ENCODE data around the gene LRP1B.

LRP1B gene

GRCh38 chr2:141384676-141385075 is 746.1 kb downstream of the LRP1B start:
- Histone ChIP-seq H3K4me1 (peaks cover 0 to 7% (median 0%) of the 10 kb centered on the region in 10 experiments; a peak in 4 of 20 replicates), H3K9ac (no peak overlapping the region), H3K27ac (no peak overlapping the region), H3K27me3 (no peaks in the 10 kb centered on the region), H4K20me1 (no peaks in the 10 kb centered on the region), H3K36me3 (no peaks in the 10 kb centered on the region), H3K9me3 (replicated peaks in 1 of 11) (0 out of 22 replicates have a peak, but pooled peaks cover 0 to 6% (median 0%) of the 10 kb centered on the region in 11 experiments), H3K4me2 (no peak overlapping the region), H3K4me3 (no peak overlapping the region)
- TF ChIP-seq Cebpa-rat (IDR thresholded peaks at IDR 0.05), result no peak

GRCh38 chr2:141381946-141382345 is 748.9 kb downstream of the LRP1B start:
- Histone ChIP-seq H3K4me2 (no peak overlapping the region), H4K20me1 (no peaks in the 10 kb centered on the region), H3K9me3 (replicated peaks in 1 of 11) (peaks cover 0 to 13% (median 4%) of the 10 kb centered on the region in 11 experiments; a peak in 2 of 22 replicates), H3K9ac (no peak overlapping the region), H3K27ac (no peak overlapping the region), H3K4me3 (no peak overlapping the region), H3K4me1 (peaks cover 0 to 7% (median 0%) of the 10 kb centered on the region in 10 experiments; a peak in 4 of 20 replicates), H3K36me3 (no peaks in the 10 kb centered on the region), H3K27me3 (no peaks in the 10 kb centered on the region)
- no peak for TF ChIP-seq Cebpa-rat (IDR thresholded peaks at IDR 0.05)

- TF ChIP-seq Cebpa-rat (IDR thresholded peaks at IDR 0.05), result no peak
- no peak overlapping the region for H3K4me3 ChIP-seq
These were observed 750.5 kb downstream of the LRP1B start for GRCh38 chr2:141380008-141380979.

GRCh38 chr2:141364821-141365220 is 766.0 kb downstream of the LRP1B start:
- H4K20me1 ChIP-seq, result no peaks in the 10 kb centered on the region
- H3K9ac ChIP-seq, result no peak overlapping the region
- H3K4me3 ChIP-seq, result no peak overlapping the region
- TF ChIP-seq Cebpa-rat (IDR thresholded peaks at IDR 0.05), result no peak
- H3K36me3 ChIP-seq, result no peaks in the 10 kb centered on the region
- no peaks in the 10 kb centered on the region for H3K27me3 ChIP-seq
- H3K4me2 ChIP-seq, result no peak overlapping the region
- no peak overlapping the region for H3K27ac ChIP-seq
- H3K9me3 ChIP-seq (replicated peaks in 1 of 11), result no peaks in the 10 kb centered on the region
- H3K4me1 ChIP-seq, result no peaks in the 10 kb centered on the region

More at GRCh38 chr2:141380008-141380979, 750.5 kb downstream of the LRP1B start:
- Histone ChIP-seq H3K27me3 (no peaks in the 10 kb centered on the region), H3K9me3 (replicated peaks in 1 of 11) (peaks cover 0 to 22% (median 7%) of the 10 kb centered on the region in 11 experiments; a peak in 8 of 22 replicates), H3K9ac (no peak overlapping the region), H3K36me3 (no peaks in the 10 kb centered on the region), H3K4me1 (peaks cover 0 to 7% (median 0%) of the 10 kb centered on the region in 10 experiments; a peak in 4 of 20 replicates), H4K20me1 (no peaks in the 10 kb centered on the region), H3K4me2 (peak overlapping the region in 3 of 11 experiments; percentile 9 to 21 (median 16); a peak in 2 of 22 replicates), H3K27ac (no peak overlapping the region)

GRCh38 chr2:141362311-141362710 is 768.5 kb downstream of the LRP1B start:
- Histone ChIP-seq H3K27me3 (no peaks in the 10 kb centered on the region), H4K20me1 (no peaks in the 10 kb centered on the region), H3K4me2 (no peak overlapping the region), H3K4me1 (no peaks in the 10 kb centered on the region), H3K4me3 (no peak overlapping the region), H3K9me3 (replicated peaks in 1 of 11) (no peaks in the 10 kb centered on the region), H3K36me3 (no peaks in the 10 kb centered on the region), H3K9ac (no peak overlapping the region), H3K27ac (no peak overlapping the region)
- no peak for TF ChIP-seq Cebpa-rat (IDR thresholded peaks at IDR 0.05)

GRCh38 chr2:141348481-141348880 is 782.3 kb downstream of the LRP1B start:
- Histone ChIP-seq H3K9ac (no peak overlapping the region), H3K36me3 (no peaks in the 10 kb centered on the region), H3K27ac (no peak overlapping the region), H3K4me3 (no peak overlapping the region), H3K4me1 (no peaks in the 10 kb centered on the region), H3K9me3 (replicated peaks in 1 of 11) (no peaks in the 10 kb centered on the region), H3K27me3 (no peaks in the 10 kb centered on the region), H4K20me1 (no peaks in the 10 kb centered on the region), H3K4me2 (no peak overlapping the region)
- TF ChIP-seq Cebpa-rat (IDR thresholded peaks at IDR 0.05), result no peak

GRCh38 chr2:141341444-141341843 is 789.4 kb downstream of the LRP1B start:
- no peak overlapping the region for H3K4me3 ChIP-seq
- H3K9ac ChIP-seq, result no peak overlapping the region
- TF ChIP-seq Cebpa-rat (IDR thresholded peaks at IDR 0.05), result no peak
- no peak overlapping the region for H3K4me2 ChIP-seq
- H3K9me3 ChIP-seq (replicated peaks in 1 of 11), result no peaks in the 10 kb centered on the region
- no peaks in the 10 kb centered on the region for H3K4me1 ChIP-seq
- H3K27me3 ChIP-seq, result no peaks in the 10 kb centered on the region
- H3K36me3 ChIP-seq, result no peaks in the 10 kb centered on the region
- H4K20me1 ChIP-seq, result no peaks in the 10 kb centered on the region
- no peak overlapping the region for H3K27ac ChIP-seq

GRCh38 chr2:141331127-141331526 is 799.7 kb downstream of the LRP1B start:
- no peak for TF ChIP-seq Cebpa-rat (IDR thresholded peaks at IDR 0.05)
- no peaks in the 10 kb centered on the region for H3K27me3 ChIP-seq
- H3K4me3 ChIP-seq, result no peak overlapping the region
- no peaks in the 10 kb centered on the region for H3K4me1 ChIP-seq
- no peak overlapping the region for H3K9ac ChIP-seq
- H3K36me3 ChIP-seq, result no peaks in the 10 kb centered on the region
- H3K9me3 ChIP-seq (replicated peaks in 1 of 11), result no peaks in the 10 kb centered on the region
- no peak overlapping the region for H3K4me2 ChIP-seq
- H4K20me1 ChIP-seq, result no peaks in the 10 kb centered on the region
- no peak overlapping the region for H3K27ac ChIP-seq

- no peaks in the 10 kb centered on the region for H3K4me1 ChIP-seq
- no peak for TF ChIP-seq Cebpa-rat (IDR thresholded peaks at IDR 0.05)
- no peak overlapping the region for H3K9ac ChIP-seq
- H3K4me3 ChIP-seq, result no peak overlapping the region
- H4K20me1 ChIP-seq, result no peaks in the 10 kb centered on the region
- no peak overlapping the region for H3K27ac ChIP-seq
- no peaks in the 10 kb centered on the region for H3K27me3 ChIP-seq
- no peaks in the 10 kb centered on the region for H3K9me3 ChIP-seq (replicated peaks in 1 of 11)
- no peak overlapping the region for H3K4me2 ChIP-seq
- H3K36me3 ChIP-seq, result no peaks in the 10 kb centered on the region
These were observed 800.9 kb downstream of the LRP1B start for GRCh38 chr2:141329964-141330363.

Measured in BLaER1 treated with 17β-estradiol and CSF1 and Interleukin-3, amounts not matched to agents 10 nM and 100 nM (cell line).